ENCODE measurements around the gene ATXN1. TPM values are rescaled to one million over a fixed set of nuclear protein-coding genes. Genes with fewer than 3 reads are reported as not detected.
A peak's percentile ranks its signal among the peaks of the same experiment; 100 is the strongest.
"Not testable (repeated sequence)": the region's sequence is repeated elsewhere in the genome, so short reads cannot be mapped to it uniquely, and the experiment has no call there.

Gene ATXN1
- total RNA-seq, 1 donor from 2014 or later, result 9.1 TPM

DNA sequence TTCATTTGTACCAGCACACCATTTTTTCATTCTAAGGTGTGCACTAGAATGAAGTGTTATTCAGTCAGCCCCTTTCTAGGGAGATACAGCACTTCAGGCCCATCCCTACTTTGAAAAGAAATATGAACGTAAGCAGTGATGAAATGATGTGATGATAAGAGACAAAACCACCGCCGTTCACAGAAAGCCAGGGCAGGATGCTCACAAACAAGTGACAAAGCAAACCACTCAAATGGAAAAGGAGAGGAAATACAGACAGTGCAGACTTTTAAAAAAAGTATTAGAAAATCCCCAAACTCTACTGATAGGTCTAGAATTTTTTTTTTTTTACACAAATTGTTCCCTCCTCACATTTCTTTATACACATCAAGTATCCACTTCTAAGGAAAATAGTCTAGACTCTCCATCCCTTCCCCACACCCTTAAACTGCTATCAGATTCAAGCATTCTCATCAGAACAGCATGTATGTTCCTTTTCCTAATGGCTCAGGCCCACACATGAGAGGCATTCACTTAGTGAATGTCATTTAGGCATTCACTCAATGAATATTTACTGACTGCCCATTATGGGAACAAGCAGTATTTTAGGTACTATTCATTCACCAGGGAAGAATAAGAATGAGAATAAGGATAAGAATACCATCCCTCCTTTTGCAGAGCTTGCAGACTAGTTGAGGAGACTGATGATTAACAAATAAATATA, 279.4 kb downstream of the ATXN1 start:
- DNase-seq (ENCODE audit: low read depth in 2 of 2), result no peak

DNA sequence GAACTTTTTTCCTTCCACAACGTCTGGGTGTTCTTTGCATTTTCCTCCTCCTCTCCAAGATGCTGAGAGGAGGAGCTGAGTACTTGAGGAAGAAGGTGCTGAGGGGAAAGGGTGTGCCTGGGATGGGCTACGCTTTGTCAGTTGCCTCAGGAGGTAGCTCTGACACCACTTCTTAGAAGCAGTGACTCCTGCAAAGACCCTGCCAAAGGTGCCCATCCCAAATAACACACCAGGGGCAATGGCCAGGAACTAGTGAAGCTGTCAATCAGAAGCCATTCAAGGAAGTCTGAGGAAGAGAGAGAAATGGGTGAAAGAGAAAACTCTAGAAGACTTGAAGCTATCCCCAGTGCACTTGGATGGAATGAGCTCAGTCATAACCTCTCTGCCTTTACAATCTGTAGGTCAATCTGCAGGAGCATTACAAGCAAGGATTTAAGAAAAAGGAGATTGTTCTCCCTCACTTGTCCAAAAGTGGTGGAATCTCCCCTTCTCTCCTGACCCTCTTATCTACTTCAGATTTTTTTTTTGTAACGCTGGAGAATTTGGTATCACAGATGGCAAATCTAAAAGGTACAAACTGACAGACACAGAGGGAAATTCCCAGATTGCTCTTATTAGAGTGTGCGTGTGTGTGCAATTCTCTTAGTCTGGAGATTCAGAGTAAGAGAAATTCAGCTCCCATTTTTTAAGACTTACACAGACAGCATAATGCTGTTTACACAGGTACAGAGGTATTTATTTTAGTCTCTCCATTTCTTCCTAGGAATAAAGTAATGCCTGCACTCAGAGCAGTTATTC, 280.3 kb downstream of the ATXN1 start:
- no peak for DNase-seq (ENCODE audit: low read depth in 2 of 2)

DNA sequence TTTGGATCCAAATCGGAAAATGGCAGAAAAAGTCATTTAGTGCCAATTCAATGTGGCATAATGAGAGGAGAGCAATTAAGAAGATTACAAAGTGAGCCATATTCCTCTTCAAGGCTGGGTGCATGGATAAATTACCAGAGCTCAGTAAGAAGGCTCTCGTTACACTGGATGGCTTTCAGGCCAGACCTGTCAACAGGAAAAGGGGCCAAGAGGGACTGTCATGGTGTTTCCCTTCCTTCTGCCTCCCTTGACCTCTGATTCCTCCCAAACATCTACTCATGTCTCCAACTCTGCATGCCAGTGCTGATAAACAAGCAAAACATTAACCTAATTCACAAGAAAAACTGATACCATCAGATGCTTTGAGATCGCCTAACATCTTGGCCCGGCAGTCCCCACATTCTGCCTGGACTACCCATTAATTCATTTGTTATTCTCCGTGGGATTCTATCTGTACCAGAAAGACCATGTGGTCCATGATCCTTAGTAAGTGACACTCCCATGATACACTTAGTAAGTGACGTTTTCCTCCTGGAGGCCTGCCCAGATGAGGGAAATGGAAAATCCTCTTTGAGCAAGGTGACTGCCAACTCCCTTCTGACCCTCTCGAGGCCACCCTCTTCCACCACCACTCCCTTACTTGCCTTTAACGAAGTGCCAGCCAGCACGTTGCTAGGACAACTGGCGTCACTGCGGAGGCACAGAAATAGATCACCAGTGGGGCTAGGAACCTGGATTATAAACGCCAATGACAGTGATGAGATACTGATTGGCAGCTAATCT, 283.7 kb downstream of the ATXN1 start:
- DNase-seq (ENCODE audit: low read depth in 2 of 2), result peak; percentile 7 to 56

DNA sequence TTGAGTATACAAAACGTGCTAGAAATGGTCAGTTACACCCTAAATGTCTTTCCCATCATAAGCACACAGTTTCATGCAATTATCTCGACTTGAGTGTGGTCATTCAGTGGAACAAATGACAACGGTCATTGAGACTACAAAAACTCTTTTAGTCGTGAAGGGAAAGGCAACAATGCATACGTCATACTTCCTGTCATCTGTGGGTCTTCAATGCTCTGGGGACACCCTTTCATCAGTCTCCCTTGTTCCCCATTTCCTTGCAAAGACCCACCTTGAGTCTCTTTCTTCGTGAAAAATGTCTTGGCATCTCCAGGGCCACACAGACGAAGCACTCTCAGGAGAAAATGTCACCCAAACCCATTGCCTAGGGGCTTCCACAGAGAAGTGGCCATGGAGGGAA, 284.4 kb downstream of the ATXN1 start:
- no peak for DNase-seq (ENCODE audit: low read depth in 2 of 2)

DNA sequence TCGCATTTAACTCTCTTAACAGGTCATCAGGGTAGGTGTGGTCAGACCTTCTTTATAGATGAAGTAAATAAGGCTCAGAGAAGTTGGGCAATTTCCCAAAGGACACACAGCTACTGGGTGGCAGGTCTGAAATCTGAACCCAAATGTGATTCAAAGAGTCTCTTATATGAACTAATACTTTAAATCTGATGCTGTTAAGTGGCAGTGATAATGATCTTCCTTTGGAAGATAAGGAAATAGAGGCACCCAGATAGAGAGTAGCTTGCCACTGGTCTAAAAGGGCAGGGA, 285.8 kb downstream of the ATXN1 start:
- no peak for DNase-seq (ENCODE audit: low read depth in 2 of 2)

DNA sequence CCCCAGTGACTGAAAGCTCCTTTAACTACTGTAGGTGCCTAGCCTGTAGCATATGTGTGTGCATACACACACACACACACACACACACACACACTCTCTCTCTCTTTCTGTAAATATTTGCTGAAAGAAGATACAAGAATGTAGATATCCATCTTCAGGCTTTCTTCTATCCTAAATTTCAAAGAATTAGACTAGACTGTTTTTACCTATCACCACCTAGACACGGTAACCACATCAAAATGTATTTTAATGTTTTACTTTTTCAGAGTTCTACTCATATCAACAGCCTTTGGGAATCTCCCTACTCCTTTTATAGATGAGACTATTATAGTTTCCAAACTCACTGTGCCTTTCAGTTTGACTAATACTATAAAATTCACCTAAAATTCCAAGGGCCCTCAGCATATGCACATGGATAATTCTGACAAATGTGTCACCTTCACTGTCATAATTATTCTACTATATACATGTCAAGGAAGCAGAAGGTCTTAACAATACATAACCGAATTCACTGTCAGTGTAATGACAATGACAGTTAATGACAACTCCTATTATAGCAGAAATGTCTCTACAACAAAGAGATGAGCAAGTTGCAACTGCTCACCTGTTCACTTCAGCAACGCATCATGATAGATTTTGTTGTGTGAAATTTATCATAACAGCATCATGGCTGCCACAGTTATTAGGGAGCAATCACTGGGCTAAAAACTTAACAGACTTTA, 286.3 kb downstream of the ATXN1 start:
- DNase-seq (ENCODE audit: low read depth in 2 of 2), result no peak

DNA sequence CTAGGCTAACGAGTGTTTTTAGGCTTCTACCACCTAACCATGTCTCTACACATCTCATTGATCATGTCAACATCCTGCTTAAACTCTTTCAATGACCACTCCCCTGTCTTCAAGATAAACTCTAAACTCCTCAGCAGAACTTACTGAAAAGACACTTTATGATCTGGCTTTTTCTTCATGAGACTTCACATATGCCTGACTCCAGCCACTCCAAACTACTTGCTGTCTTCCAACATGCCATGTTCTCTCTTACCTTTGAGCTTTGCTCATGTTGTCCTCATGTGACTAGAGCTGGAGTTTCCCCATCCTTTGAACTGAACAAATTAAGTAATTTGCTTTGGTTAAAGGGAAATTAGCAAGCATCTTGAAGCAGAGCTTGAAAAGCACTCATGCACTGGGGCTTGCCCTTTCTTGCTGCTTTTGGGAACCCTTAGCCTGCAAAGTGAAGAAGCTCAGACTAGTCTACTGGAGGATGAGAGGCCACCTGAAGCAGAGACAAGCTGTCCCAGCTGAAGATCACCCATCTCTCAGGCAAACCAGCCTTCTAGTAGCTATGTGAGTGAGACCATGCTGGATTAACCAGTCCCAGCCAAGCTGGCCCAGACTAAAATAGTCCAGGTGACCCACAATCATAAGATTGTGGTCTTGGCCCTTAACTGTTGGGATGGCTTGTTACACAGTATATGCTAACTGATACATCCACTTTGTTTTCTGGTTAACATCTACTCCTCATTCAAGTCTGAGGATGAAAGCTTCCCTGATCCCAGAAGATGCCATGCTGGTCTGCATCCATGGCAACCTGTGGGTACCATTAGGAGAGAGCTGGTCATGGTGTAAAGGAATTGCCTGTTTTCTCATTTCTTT, 287.1 kb downstream of the ATXN1 start:
- no peak for DNase-seq (ENCODE audit: low read depth in 2 of 2)

DNA sequence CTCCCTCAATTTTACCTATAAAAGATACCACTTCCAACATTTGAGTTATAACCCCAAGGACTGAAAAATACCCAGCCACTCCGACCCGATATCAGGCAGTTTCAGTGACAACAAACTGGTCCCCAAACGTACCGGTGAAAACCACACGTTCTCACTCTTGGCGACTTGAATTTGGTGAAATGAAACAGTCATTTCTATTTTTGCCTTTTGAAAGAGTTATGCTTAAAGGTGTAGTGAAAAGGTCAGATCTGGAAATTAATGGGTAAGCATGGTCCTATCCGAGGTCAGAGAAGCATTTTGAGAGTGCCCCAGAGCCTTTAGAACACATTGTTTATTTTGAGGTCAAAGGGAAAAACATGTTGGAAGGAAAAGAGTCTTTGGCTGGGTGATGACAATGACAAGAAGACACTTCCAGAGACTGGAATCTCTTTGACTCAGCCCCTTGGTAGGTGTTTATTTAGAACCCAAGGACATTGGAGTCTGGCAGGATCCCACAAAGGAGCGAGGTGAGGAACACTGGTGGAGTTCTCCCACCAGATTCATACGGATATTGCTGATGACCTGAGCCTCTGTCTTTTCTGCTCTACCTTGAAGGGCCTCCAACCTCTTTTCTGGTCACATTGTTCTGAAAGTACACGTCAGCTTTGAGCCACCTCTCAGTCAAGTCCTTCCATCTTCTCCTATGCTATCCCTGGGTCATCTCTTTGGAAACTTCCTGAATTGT, 287.9 kb downstream of the ATXN1 start:
- DNase-seq (ENCODE audit: low read depth in 2 of 2), result no peak

DNA sequence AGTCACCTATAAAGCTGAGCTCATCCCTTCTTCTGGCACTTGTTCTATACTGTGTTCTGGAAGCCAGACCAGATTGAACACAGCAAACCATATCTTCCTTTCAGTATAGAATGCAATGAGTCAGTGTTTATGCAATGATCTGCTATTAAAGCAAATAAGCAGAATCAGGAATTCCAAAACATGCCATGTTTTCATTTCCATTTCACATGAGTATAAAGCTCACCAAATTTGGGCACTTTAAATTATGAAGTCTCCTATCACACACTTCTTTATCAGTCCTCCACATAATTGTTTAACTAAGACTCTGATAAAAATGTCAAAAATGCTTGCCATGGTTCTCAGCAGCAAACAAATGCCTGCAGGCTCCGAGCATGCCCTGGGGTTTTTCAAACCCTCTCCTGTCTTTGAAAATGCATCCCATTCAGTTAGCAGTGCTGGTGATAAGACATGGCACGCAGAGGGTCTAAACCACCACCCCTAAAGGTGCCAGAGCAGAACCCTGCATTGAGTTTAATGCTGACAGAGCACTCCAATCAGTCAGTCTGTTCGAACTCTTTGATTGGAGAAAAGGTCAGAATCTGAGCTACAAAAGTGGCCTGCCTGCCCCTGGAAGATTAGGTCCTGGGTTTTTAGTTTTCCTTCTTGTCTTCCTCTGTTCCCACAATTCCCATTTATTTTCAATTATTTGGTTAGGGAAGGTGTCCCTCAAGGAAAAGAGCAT, 288.8 kb downstream of the ATXN1 start:
- peak in 1 of 2 donors; percentile 18 for DNase-seq (ENCODE audit: low read depth in 2 of 2)

DNA sequence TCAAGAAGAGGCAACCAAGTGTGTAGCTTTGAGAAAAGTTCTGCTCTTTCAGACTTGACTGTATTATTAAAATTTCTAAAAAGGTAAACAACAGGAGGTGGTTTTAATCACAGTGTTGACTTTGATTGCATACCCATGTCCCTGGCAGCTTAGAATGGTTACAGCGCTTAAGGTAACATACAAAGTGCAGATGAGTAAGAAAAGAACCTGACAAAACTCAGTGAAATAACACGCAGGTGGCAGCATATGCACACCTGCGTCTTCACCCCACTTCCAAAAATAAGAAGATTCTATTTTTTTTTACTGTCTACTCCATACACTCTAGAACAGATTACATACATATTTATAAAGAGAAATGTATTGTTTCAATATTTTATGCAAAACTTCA, 289.4 kb downstream of the ATXN1 start:
- DNase-seq (ENCODE audit: low read depth in 2 of 2), result no peak

DNA sequence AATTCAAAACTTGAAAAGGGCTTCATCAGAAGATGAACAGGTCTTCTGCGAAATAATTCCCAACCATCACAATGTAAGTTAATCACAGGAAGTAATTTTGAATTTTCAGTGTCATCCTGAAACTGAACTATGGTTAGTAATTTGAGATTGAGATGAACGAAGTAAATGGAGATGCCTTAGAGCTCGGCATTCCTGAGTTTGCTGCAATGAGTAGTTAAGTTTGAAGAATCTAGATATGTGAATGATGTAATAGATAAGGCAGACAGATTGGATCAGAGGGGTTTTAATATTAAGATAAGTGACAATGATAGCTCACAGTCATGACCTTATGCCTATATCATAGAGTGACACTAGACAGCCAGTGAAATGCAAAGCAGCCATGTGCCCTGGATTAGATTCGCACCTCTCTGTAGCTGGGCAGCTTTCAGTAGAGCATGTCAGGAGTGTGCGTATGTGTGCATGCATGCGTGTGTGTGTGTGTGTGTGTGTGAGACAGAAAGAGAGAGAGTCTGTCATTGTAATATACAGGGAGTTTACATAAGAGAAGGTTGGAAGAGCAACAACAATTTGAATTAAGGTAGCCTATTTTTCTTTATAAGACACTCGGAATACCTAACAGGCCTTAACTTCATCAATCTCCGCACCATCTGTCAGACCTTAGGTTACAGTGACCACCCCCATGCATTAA, 289.9 kb downstream of the ATXN1 start:
- DNase-seq (ENCODE audit: low read depth in 2 of 2), result no peak

DNA sequence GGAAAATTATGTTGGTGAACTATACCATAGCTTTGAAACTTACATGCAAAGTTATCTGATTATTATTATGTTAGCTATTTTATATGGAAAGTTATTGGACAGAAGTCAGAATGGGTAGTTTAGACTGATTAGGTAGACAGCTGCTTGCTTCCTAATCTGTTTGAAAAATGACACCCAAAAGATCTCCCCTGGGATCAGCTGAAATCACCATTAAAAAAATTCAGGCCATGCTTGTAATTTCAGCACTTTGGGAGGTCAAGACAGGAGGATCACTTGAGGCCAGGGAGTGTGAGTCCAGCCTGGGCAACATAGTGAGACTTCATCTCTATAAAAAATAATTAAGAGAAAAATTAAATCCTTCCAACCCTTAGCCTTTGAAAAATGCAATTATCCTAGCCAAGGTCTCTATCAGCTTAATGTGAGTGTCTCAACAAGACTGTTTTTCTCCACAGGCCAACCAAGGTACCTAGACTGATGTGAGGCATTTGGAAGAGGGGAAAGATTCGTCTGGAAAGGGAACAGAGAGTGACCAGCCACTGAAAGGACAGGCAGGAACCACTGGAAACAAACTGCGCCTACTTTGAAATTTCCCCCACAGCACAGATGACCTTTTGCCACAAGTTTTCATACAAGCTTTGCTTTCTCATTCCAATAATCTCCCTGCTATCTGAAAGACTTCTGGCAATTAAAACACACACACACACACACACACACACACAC, 290.6 kb downstream of the ATXN1 start:
- no peak for DNase-seq (ENCODE audit: low read depth in 2 of 2)

DNA sequence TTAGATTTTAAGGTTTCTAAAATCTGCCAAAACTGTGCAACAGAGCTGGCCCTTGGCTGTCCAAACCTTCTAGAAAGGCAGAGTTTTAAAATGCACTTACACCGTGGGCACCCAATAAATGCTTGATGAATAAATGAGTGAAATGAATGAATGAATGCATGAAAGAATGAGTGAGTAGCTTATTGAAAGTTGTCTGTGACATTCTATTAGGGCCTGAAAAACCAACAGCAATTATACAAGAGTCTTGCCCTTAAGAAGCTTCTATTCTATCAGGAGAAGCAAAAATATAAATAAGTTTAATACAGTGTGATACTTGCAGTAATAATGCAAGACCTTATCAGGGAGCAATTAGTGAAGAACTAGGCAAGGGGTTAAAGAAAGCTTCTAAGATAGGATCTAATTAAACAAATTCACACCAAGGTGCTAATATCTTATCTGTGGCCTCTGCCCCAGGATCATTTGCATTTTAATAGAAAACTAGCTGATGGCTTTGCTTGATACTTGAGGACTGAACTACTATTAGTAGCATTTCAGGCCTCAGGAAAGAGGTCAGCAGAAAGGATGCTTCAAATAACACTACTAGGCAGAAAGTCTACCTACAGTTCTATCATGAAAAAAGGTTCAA, 292.2 kb downstream of the ATXN1 start:
- DNase-seq (ENCODE audit: low read depth in 2 of 2), result no peak

DNA sequence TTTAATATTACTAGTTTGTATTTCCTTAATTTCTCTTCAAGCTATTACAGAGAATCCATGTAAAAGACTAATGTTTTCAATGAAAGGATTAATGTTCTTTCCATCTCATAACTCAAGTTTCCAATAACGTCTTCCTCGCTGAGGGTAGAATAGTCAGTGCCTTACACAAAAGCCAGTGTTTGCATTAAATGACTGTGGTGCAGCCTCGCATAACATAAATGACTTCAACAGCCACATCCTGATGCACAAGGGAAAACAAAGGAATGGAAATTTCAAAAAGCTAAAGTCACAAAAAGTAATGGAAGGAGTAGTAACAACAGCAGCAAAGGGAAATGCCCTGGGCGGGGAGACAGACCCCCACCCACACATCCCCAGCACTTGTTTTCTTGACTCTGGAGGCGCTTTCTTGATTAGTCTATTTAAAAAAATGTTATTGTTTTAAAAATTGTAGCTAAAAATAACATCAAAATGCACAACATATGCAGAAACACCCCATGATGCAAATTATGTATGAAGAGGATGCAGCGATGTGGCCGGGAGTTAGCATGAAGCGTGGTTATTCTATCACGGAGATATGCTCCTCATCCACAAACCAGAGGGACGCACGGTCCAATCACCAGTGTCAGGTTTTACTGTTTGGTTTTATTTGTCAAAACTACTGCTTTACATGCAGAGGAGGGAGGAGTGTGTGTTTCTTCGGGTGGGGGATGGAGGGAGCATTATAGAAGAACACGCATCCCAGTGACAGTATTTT, 294.3 kb downstream of the ATXN1 start:
- no peak for DNase-seq (ENCODE audit: low read depth in 2 of 2)

DNA sequence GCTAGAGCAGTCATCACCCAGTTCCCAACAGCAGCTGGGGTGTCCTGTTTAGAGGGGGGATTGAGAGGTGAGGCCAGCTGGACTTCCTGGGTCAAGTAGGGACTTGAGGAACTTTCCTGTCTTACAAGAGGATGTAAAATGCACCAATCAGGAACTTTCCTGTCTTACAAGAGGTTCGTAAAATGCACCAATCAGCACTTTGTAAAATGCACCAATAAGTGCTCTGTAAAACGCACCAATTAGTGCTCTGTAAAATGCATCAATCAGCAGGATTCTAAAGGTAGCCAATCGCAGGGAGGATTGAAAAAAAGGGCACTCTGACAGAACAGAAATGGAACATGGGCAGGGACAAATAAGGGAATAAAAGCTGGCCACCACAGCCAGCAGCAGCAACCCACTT, 297.2 kb downstream of the ATXN1 start:
- no peak for DNase-seq (ENCODE audit: low read depth in 2 of 2)

DNA sequence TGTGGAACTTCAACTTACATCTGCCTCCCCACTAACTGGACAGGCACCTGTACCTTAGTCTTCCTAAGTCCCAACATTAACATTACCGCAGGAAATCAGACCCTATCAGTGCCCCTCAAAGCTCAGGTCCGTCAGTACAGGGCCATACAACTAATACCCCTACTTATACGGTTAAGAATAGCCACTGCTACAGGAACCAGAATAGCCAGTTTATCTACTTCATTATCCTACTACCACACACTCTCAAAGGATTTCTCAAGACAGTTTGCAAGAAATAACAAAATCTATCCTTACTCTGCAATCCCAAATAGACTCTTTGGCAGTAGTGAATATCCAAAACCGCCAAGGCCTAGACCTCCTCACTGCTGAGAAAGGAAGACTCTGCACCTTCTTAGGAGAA, 298.0 kb downstream of the ATXN1 start:
- DNase-seq (ENCODE audit: low read depth in 2 of 2), result not testable (repeated sequence)

DNA sequence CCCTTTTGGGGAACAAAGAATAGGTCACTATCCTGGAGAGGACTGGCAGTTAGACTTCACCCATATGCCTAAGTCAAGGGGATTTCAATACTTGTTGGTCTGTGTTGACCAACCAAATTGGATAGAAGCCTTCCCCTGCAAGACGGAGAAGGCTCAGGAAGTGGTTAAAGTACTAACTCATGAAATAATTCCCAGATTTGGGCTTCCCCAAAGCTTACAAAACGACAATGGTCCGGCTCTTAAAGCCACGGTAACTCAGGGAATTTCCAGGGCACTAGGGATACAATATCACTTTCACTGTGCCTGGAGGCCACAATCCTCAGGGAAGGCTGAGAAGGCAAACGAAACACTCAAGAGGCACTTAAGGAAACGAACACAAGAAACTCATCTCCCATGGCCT, 299.8 kb downstream of the ATXN1 start:
- no peak for DNase-seq (ENCODE audit: low read depth in 2 of 2)

Measured in dermis microvascular lymphatic vessel endothelial cell (primary cell).